GM13977 (cell line): ENCODE measurements around the gene GAGE10.

Experiments used
- DNase-seq: peaks from one replicate; pipeline ENCODE4 v3.0.0; 2012; ENCODE audit warnings: low spot score
- CTCF ChIP-seq: IDR thresholded peaks from 2 replicates; pipeline ENCODE4 v1.5.1; 2012; ENCODE audit warnings: mild to moderate bottlenecking, control low read depth; ENCODE audit not compliant: insufficient read depth; ENCODE audit errors: extremely low read depth, missing control alignments
- in situ Hi-C: fragments of 300-500 bp; cut with MboI; formaldehyde crosslinking; loops from one replicate; pipeline ENCODE4 v1.12.0; 2022; ENCODE audit warnings: low sequenced_read_pairs, low pct_unique_long_range_greater_than_20kb, mixed read lengths, inconsistent platforms; ENCODE audit not compliant: unreplicated experiment

GAGE10 gene

GRCh38 chrX:49269010-49269766, 34.3 kb upstream of the GAGE10 start:
- in situ Hi-C loops, result no loop called here
- TF ChIP-seq CTCF, result no peak
- peak; percentile 92 for DNase-seq

DNA sequence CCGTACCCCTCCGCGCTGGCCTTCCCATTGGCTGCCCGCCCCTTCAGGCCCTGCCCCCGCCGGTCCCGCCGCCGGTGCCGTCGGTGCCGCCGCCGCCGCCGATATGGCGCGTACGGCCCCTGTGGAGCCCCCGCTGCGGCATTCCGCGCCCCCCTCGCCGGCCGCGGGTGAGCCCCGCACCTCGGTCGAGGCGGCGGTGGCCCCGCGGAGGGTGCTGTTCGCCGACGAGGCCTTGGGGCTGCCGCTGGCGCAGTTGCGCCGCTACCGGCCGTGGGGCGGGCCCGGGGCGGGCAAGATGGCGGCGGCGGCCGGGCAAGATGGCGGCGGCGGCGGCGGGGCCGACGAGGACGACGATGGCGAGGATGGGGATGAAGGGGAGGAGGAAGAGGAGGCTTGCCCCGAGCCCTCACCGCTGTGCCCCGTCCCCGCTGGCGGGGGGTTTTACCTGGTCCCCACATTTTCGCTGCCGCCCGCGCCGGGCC, 33.6 kb upstream of the GAGE10 start, which contains the start of gene PPP1R3F:
Gene PPP1R3F, plus strand, starts transcription at position 27 of the 482 bp plus-strand sequence. Its CDS starts 77 bp downstream, at position 104.
- in situ Hi-C loops, result no loop called here
- no peak for DNase-seq
- TF ChIP-seq CTCF, result no peak

- no peak for TF ChIP-seq CTCF
- no peak for DNase-seq
- in situ Hi-C loops, result no loop called here
Observed at GRCh38 chrX:49270249-49270921, 33.1 kb upstream of the GAGE10 start.

GRCh38 chrX:49271341-49271740, 32.1 kb upstream of the GAGE10 start:
- in situ Hi-C loops, result no loop called here
- no peak for DNase-seq
- TF ChIP-seq CTCF, result no peak

DNA sequence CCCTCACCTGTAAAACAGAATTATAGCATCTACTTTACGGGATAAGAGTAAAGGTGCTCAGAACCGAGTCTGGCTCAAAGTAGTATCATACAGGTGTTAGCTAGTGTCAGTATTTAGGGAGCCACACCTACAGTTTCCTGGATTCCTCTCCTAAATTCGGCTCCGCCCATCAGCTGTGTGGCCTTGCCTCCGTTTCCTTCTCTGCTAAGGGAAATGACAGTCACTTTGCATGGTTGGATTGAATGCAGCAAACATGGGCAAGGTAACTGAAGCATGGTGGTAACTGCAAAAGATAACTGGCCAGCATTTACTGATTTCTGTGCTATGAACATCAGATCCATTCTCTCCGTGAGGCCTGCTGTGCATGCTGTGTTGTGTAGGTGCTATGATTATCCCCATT, 31.0 kb upstream of the GAGE10 start:
- TF ChIP-seq CTCF, result no peak
- DNase-seq, result no peak
- in situ Hi-C loops, result no loop called here

DNA sequence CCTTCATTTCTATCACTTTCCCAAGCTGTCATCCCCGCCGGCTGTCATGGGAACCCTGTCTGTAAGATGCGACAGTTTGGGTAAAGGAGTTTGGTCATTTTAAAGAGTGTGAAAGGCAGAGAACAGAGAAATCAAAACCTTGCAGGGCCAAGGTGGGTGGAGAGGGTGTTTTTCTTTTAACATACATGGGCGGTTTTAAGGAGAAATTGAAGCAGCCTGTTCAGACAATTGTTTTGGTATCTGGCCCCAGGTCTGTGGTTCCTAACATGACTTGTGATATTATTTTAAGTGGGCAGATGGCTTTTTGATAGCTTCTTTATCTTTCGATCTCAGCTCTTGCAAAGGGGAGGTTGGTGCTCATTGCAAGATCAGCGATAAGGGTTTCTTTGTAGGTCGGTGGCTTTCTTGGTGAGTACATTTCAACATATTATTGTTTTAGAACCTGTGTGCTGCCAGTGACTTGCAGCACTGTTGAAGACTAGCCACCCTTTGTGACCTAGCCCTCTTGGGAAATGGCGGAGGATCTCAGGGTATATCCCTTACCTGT, 30.2 kb upstream of the GAGE10 start:
- no peak for TF ChIP-seq CTCF
- DNase-seq, result no peak
- in situ Hi-C loops, result no loop called here
